22Rv1 (cell line): ENCODE results near the gene TP53I11.

Experiments
- H3K27ac ChIP-seq: fragments of 450-650 bp; 2 replicates; pipeline ENCODE4 v1.5.1; 2017
- CTCF ChIP-seq: fragments of 450-650 bp; IDR thresholded peaks from 2 replicates; pipeline ENCODE4 v1.5.1; 2017; ENCODE audit warnings: mild to moderate bottlenecking
- ZFX ChIP-seq: fragments of 450-650 bp; IDR thresholded peaks from 2 replicates; pipeline ENCODE4 v1.6.1; 2017; ENCODE audit warnings: antibody characterized with exemption, borderline replicate concordance

TP53I11 gene

GRCh38 chr11:44985721-44986120 is 35.0 kb upstream of the TP53I11 start:
- TF ChIP-seq CTCF (no peak), ZFX (no peak)
- no peak overlapping the region for H3K27ac ChIP-seq

- no peak overlapping the region for H3K27ac ChIP-seq
- TF ChIP-seq ZFX (no peak), CTCF (no peak)
Observed at GRCh38 chr11:44983786-44984185, 33.1 kb upstream of the TP53I11 start.

- H3K27ac ChIP-seq, result no peak overlapping the region
- TF ChIP-seq CTCF (no peak), ZFX (no peak)
Observed at GRCh38 chr11:44982496-44983062, 31.9 kb upstream of the TP53I11 start.

- TF ChIP-seq ZFX (no peak), CTCF (no peak)
- H3K27ac ChIP-seq, result peak overlapping the region; percentile 100
Observed at GRCh38 chr11:44980533-44981427, 30.1 kb upstream of the TP53I11 start.

- peak overlapping the region; percentile 100 for H3K27ac ChIP-seq
- TF ChIP-seq CTCF (no peak), ZFX (no peak)
Observed at GRCh38 chr11:44979543-44980399, 29.1 kb upstream of the TP53I11 start.

- TF ChIP-seq CTCF (no peak), ZFX (no peak)
- H3K27ac ChIP-seq, result peak overlapping the region; percentile 100
Observed at GRCh38 chr11:44978961-44979331, 28.3 kb upstream of the TP53I11 start.
